WERI-Rb-1 (cell line): ENCODE data around the gene PRKAR1A.

ENCODE experiments used
- DNase-seq: peaks from one replicate; pipeline ENCODE4 v3.0.0-alpha.2; 2020
- H3K27ac ChIP-seq: fragments of 250-450 bp; sonication (Bioruptor Pico); 2 replicates; pipeline ENCODE4 v1.5.1; 2020; ENCODE audit warnings: mild to moderate bottlenecking, moderate library complexity
- H3K27me3 ChIP-seq: fragments of 250-450 bp; sonication (Bioruptor Pico); 2 replicates; pipeline ENCODE4 v1.5.1; 2021; ENCODE audit warnings: mild to moderate bottlenecking, low read depth, moderate library complexity; ENCODE audit not compliant: insufficient read depth, severe bottlenecking
- H3K36me3 ChIP-seq: fragments of 250-450 bp; sonication (Bioruptor Pico); 2 replicates; pipeline ENCODE4 v1.5.1; 2020; ENCODE audit warnings: mild to moderate bottlenecking, moderate library complexity
- H3K4me3 ChIP-seq: 2 replicates; pipeline ENCODE4 v1.5.1; 2011; ENCODE audit warnings: low read depth, mild to moderate bottlenecking, control low read depth, low read length
- H3K9me3 ChIP-seq: fragments of 250-450 bp; sonication (Bioruptor Pico); 2 replicates; pipeline ENCODE4 v1.5.1; 2021; ENCODE audit warnings: mild to moderate bottlenecking, moderate library complexity; ENCODE audit not compliant: severe bottlenecking
- TF ChIP-seq, protein P1 (sequence below): IDR thresholded peaks from 2 replicates; pipeline ENCODE4 v1.5.1; 2011; ENCODE audit warnings: low read depth, mild to moderate bottlenecking, control low read depth, inconsistent platforms, low read length

The PRKAR1A gene

DNA sequence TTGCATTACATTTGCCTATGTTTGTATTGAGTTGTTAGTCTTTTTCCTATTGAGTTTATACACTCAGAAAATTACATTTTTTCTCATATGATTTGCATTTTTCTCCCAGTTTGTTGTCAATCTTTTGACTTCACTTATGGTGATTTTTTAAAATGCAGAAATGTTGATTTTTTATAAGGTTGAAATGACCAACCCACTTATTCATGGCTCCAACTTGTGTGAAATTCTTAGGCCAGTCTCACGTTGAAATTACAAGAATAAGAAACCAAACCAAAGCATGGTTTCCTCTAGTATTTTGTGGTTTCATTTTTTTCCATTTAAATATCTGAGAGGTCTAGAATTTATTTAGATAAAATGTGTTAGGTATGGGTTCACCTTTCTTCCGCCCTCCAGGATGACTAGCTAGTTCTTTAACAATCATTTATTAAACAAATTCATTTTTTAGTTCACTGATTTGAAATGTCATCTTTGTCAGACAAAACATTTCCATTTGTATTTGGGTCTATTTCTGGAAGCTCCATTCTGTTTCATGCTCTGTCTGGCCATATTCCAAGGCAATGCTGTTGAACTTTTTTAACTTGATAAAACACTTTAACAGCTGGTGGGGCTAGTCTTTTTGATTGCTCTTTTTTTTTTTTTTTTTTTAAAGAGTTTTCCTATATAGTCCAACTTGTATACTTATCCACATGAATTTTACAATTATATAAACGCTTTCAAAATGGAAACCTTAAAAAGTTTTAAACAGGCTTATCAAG, 48.9 kb downstream of the PRKAR1A start:
- Histone ChIP-seq H3K27me3 (no peaks in the 10 kb centered on the region), H3K4me3 (no peak overlapping the region), H3K27ac (no peak overlapping the region), H3K9me3 (no peaks in the 10 kb centered on the region), H3K36me3 (no peaks in the 10 kb centered on the region)
- TF ChIP-seq, protein P1, sequence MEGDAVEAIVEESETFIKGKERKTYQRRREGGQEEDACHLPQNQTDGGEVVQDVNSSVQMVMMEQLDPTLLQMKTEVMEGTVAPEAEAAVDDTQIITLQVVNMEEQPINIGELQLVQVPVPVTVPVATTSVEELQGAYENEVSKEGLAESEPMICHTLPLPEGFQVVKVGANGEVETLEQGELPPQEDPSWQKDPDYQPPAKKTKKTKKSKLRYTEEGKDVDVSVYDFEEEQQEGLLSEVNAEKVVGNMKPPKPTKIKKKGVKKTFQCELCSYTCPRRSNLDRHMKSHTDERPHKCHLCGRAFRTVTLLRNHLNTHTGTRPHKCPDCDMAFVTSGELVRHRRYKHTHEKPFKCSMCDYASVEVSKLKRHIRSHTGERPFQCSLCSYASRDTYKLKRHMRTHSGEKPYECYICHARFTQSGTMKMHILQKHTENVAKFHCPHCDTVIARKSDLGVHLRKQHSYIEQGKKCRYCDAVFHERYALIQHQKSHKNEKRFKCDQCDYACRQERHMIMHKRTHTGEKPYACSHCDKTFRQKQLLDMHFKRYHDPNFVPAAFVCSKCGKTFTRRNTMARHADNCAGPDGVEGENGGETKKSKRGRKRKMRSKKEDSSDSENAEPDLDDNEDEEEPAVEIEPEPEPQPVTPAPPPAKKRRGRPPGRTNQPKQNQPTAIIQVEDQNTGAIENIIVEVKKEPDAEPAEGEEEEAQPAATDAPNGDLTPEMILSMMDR, result no peak
- DNase-seq, result no peak

DNA sequence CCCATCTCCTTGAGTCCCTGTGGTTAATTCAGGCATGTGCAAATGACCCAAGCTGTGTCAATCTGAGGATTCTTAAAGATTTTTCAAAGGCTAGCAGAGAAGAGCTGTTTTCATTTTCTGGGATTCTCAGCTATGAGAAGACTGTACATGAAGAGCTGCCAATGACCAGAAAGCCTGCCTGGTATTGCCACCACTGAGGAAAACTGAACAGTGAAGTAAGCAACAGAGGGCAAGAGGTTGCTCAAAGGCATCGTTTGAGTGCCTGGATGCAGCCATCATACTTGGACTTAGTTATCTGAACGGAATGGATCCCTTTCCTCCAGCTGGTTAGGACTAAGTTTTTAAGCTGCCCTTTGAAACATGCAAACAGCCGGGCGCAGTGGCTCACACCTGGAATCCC, 50.5 kb downstream of the PRKAR1A start:
- TF ChIP-seq, protein P1, result no peak

DNA sequence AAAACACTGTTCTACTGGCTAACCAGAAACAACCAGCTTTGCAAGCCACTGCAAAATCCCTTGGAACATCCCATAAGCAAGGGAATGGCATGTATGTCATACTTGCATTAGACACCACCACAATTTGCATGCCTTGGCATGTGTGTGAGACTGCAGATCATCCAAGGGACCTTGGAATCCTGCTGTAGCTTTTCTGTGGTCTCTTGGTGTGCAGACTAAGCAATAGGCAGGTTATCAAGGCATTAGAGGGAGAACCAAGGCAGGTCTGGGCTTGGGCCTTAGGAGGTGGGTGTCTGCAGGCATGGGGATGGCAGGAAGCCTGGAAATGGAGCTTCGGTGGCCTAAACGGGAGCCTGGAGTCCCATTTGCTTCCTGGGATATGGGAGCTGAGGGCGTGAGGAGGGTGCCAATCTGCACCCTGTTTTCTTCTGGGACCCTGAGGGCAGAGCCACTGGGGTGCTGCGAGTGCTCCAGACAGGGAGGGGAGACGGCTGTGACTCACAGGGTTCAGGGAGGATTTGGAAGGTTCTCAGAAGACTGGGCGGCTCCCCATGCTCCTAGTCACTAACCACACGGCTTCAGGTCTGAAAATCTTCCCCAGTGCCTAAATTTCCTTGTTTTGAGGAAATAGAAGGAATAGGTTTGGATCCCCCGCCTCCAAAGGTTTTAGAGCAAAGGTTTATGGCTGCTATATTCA, 52.3 kb downstream of the PRKAR1A start:
- no peak overlapping the region for H3K27ac ChIP-seq
- no peaks in the 10 kb centered on the region for H3K27me3 ChIP-seq
- DNase-seq, result no peak
- H3K4me3 ChIP-seq, result no peak overlapping the region
- no peaks in the 10 kb centered on the region for H3K9me3 ChIP-seq
- no peaks in the 10 kb centered on the region for H3K36me3 ChIP-seq
- TF ChIP-seq, protein P1, result no peak

More for the DNA sequence above, 50.5 kb downstream of the PRKAR1A start:
- Histone ChIP-seq H3K4me3 (no peak overlapping the region), H3K36me3 (no peaks in the 10 kb centered on the region), H3K9me3 (no peaks in the 10 kb centered on the region), H3K27me3 (no peaks in the 10 kb centered on the region), H3K27ac (no peak overlapping the region)
- no peak for DNase-seq

DNA sequence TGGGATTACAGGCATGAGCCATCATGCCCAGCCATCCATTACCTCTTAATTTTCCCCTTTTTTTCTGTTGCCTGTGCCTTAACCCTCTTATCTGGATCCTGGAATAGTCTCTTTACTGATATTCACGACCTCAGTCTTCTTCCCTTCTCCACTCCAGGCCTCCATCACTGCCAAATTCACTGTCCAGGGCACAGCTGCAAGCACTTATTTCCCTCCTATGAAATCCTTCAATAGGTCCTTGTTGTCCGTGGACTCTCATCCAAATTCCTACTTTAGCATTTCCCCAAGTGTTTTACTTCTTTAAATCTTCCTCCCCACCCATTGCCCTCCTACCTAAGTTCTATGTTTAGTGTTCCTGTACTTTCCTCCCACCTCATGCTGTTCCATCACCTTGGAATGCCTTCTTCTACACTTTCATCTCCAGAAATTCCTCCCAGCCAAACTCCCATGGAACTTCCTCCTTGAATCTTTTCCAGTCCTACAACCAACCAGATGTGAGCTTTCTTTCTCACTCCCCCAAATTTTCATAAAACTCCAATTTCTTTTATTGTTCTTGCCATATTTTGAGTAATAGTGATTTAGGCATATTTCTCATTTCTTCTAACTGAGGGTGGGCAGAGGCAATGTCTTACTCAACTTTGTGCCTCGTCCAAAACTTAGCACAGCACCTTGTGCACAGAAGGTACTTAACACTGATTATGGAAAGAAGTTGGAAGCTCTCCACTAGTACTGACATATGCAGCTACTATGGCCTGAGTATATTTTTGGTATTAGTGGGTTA, 53.6 kb downstream of the PRKAR1A start:
- H3K9me3 ChIP-seq, result no peaks in the 10 kb centered on the region
- H3K27me3 ChIP-seq, result no peaks in the 10 kb centered on the region
- H3K27ac ChIP-seq, result no peak overlapping the region
- no peak for DNase-seq
- TF ChIP-seq, protein P1, result no peak
- no peak overlapping the region for H3K4me3 ChIP-seq
- H3K36me3 ChIP-seq, result no peaks in the 10 kb centered on the region

DNA sequence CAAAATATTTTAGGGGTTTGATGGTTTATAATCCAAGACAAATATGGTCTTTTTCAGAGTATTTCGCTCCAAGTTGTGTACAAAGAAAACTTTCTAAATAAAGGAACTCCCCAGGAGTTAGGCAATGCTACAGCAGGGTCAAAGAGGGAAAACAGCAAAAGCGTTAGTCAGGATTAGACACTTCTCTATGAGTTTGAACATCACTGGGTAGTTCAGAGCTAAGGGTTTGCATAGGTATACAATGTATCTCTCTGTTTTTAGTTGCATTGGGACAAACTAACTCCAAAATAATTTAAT, 54.2 kb downstream of the PRKAR1A start:
- no peaks in the 10 kb centered on the region for H3K36me3 ChIP-seq
- TF ChIP-seq, protein P1, result no peak
- H3K4me3 ChIP-seq, result no peak overlapping the region
- no peak for DNase-seq
- no peaks in the 10 kb centered on the region for H3K27me3 ChIP-seq
- H3K9me3 ChIP-seq, result no peaks in the 10 kb centered on the region
- H3K27ac ChIP-seq, result no peak overlapping the region
